Eye (tissue), 1 donor: ENCODE measurements around the gene RIPOR2.
"Not testable (repeated sequence)": the region's sequence is repeated elsewhere in the genome, so short reads cannot be mapped to it uniquely, and the experiment has no call there.

Experiments used
- DNase-seq: peaks from one replicate; pipeline ENCODE4 v3.0.0-alpha.2; 2015

The RIPOR2 gene

GRCh38 chr6:24757611-24758010, 178.1 kb downstream of the RIPOR2 start:
- DNase-seq, result no peak

- DNase-seq, result no peak
These were observed 180.5 kb downstream of the RIPOR2 start for GRCh38 chr6:24755279-24755678.

GRCh38 chr6:24754378-24754777, 181.4 kb downstream of the RIPOR2 start:
- not testable (repeated sequence) for DNase-seq
